ENCODE results near the gene CEP78.

DNA sequence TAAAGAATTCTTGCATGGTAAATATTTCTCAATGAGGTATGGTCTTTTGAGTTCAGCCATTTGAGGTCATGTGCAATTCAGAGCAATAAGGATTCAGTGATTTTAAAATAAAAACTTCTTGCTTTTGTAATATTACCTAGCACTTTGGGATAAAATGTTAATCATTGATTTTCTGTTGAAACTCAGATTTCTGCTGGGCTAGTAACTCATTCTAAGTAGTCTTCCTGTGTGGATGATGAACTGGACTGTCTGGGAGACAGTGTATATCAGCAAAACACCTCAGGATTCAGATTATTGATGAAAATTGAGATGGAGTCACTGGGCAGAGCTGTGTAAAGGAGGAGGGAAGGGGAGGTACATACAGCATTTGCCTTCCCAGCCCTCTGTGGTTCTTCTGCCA lies 50.2 kb downstream of the CEP78 start:
- TF ChIP-seq POLR2A (IDR thresholded peaks at IDR 0.05), result no peak
- TF ChIP-seq, protein P1, sequence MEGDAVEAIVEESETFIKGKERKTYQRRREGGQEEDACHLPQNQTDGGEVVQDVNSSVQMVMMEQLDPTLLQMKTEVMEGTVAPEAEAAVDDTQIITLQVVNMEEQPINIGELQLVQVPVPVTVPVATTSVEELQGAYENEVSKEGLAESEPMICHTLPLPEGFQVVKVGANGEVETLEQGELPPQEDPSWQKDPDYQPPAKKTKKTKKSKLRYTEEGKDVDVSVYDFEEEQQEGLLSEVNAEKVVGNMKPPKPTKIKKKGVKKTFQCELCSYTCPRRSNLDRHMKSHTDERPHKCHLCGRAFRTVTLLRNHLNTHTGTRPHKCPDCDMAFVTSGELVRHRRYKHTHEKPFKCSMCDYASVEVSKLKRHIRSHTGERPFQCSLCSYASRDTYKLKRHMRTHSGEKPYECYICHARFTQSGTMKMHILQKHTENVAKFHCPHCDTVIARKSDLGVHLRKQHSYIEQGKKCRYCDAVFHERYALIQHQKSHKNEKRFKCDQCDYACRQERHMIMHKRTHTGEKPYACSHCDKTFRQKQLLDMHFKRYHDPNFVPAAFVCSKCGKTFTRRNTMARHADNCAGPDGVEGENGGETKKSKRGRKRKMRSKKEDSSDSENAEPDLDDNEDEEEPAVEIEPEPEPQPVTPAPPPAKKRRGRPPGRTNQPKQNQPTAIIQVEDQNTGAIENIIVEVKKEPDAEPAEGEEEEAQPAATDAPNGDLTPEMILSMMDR (IDR thresholded peaks at IDR 0.05), result no peak
